ENCODE data around the gene NDUFB1. TPM values are rescaled to one million over a fixed set of nuclear protein-coding genes. Genes with fewer than 3 reads are reported as not detected.

NDUFB1 gene
- total and polyA plus RNA-seq, 5 donors = 404 to 2,907 (median 505) TPM

DNA sequence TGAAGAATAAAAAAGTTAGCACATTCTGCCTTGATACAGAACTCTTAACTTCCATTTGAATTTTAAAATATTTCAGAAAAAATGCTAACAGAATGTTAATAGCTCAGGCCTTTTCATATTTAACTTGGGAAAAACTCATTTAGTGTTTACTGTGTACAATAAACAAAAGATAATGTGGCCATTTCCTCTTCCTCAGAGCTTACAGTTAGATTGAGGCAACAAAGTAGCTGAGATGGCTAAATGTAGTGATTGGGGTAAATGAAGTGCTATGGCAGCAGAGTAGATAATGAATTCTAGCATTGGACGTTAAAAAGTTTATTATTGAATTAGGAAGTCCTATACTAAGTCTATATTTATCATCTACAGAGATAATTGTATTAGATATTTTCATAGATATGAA, 12.9 kb upstream of the NDUFB1 start:
- WGBS = 63% methylated on average over 1 of the region's 1 CpG
- intact Hi-C loops (cut with DNase I) = loop anchor here in 1 of 4 donors (5.0 kb wide), 1 partner anchor 548 kb away; no protein-coding TSS in a partner anchor
- no peak for ATAC-seq
- DNase-seq = no peak
- Histone ChIP-seq H3K4me3 (ENCODE audit: low read length) (no peak overlapping the region), H3K27me3 (ENCODE audit: control insufficient read depth, insufficient read depth) (no peaks in the 10 kb centered on the region), H3K27ac (ENCODE audit: low read length) (no peak overlapping the region), H3K4me1 (ENCODE audit: control insufficient read depth, insufficient read depth, low read length) (no peaks in the 10 kb centered on the region), H3K9me3 (ENCODE audit: control insufficient read depth, low read length) (no peaks in the 10 kb centered on the region)

- H3K4me1 ChIP-seq (ENCODE audit: control insufficient read depth, insufficient read depth, low read length) = no peaks in the 10 kb centered on the region
- WGBS = 37% methylated on average over 9 of the region's 9 CpGs
Observed at GRCh38 chr14:92122761-92123160, 1.3 kb upstream of the NDUFB1 start.

GRCh38 chr14:92122351-92122677, 808 bp upstream of the NDUFB1 start:
- intact Hi-C loops (cut with DNase I) = no loop called here
- H3K9me3 ChIP-seq (ENCODE audit: control insufficient read depth, low read length) = no peaks in the 10 kb centered on the region
- peak overlapping the region; percentile 50 for H3K4me3 ChIP-seq (ENCODE audit: low read length)
- H3K27me3 ChIP-seq (ENCODE audit: control insufficient read depth, insufficient read depth) = no peaks in the 10 kb centered on the region
- ATAC-seq = peak; percentile 35 to 37
- 0% methylated on average over 22 of the region's 22 CpGs for WGBS
- DNase-seq = peak in 1 of 3 donors; percentile 53
- H3K27ac ChIP-seq (ENCODE audit: low read length) = peak overlapping the region; percentile 96
- no peaks in the 10 kb centered on the region for H3K4me1 ChIP-seq (ENCODE audit: control insufficient read depth, insufficient read depth, low read length)

More at GRCh38 chr14:92122761-92123160, 1.3 kb upstream of the NDUFB1 start:
- peak overlapping the region; percentile 50 for H3K4me3 ChIP-seq (ENCODE audit: low read length)
- no peaks in the 10 kb centered on the region for H3K9me3 ChIP-seq (ENCODE audit: control insufficient read depth, low read length)
- peak overlapping the region; percentile 96 for H3K27ac ChIP-seq (ENCODE audit: low read length)
- DNase-seq (no peak), ATAC-seq (no peak)
- no peaks in the 10 kb centered on the region for H3K27me3 ChIP-seq (ENCODE audit: control insufficient read depth, insufficient read depth)
- intact Hi-C loops (cut with DNase I) = no loop called here

GRCh38 chr14:92121207-92121669, 268 bp downstream of the NDUFB1 start:
- ATAC-seq = peak; percentile 58 to 71
- peak overlapping the region; percentile 50 for H3K4me3 ChIP-seq (ENCODE audit: low read length)
- no peaks in the 10 kb centered on the region for H3K27me3 ChIP-seq (ENCODE audit: control insufficient read depth, insufficient read depth)
- H3K4me1 ChIP-seq (ENCODE audit: control insufficient read depth, insufficient read depth, low read length) = no peaks in the 10 kb centered on the region
- WGBS = under 1% methylated on average over 36 of the region's 36 CpGs
- DNase-seq = peak; percentile 56 to 85 (median 80)
- H3K9me3 ChIP-seq (ENCODE audit: control insufficient read depth, low read length) = no peaks in the 10 kb centered on the region
- intact Hi-C loops (cut with DNase I) = no loop called here
- peak overlapping the region; percentile 96 for H3K27ac ChIP-seq (ENCODE audit: low read length)

DNA sequence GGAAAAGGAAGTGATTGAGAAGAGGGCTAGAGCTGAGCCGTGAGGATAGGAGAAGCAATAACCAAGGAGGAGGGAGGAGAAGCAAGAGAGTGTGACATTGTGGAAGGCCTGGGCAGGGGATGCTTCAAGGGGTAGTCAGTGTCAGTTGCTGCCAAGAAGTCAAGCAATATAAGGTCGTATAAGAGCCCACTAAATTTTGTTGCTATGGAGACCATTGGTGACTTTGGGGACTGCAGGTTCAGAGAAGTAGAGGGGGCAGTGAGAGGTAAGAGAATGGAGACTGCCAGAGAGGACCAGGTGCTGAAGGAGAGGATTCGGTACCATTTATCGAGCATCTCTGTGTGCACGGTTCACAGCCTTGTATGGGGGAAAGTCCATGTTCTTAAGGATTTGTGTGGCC, 12.0 kb downstream of the NDUFB1 start:
- H3K4me3 ChIP-seq (ENCODE audit: low read length) = no peak overlapping the region
- H3K9me3 ChIP-seq (ENCODE audit: control insufficient read depth, low read length) = no peaks in the 10 kb centered on the region
- intact Hi-C loops (cut with DNase I) = no loop called here
- 79% methylated on average over 5 of the region's 5 CpGs for WGBS
- no peak for ATAC-seq
- H3K27me3 ChIP-seq (ENCODE audit: control insufficient read depth, insufficient read depth) = no peaks in the 10 kb centered on the region
- peaks cover 2% of the 10 kb centered on the region for H3K4me1 ChIP-seq (ENCODE audit: control insufficient read depth, insufficient read depth, low read length)
- DNase-seq = no peak
- H3K27ac ChIP-seq (ENCODE audit: low read length) = no peak overlapping the region

- intact Hi-C loops (cut with DNase I) = no loop called here
- Histone ChIP-seq H3K27ac (ENCODE audit: low read length) (no peak overlapping the region), H3K4me3 (ENCODE audit: low read length) (no peak overlapping the region), H3K9me3 (ENCODE audit: control insufficient read depth, low read length) (no peaks in the 10 kb centered on the region), H3K4me1 (ENCODE audit: control insufficient read depth, insufficient read depth, low read length) (peaks cover 4% of the 10 kb centered on the region), H3K27me3 (ENCODE audit: control insufficient read depth, insufficient read depth) (no peaks in the 10 kb centered on the region)
- no peak for DNase-seq
- 23% methylated on average over 11 of the region's 11 CpGs for WGBS
- no peak for ATAC-seq
Observed at GRCh38 chr14:92108345-92109254, 12.9 kb downstream of the NDUFB1 start.

DNA sequence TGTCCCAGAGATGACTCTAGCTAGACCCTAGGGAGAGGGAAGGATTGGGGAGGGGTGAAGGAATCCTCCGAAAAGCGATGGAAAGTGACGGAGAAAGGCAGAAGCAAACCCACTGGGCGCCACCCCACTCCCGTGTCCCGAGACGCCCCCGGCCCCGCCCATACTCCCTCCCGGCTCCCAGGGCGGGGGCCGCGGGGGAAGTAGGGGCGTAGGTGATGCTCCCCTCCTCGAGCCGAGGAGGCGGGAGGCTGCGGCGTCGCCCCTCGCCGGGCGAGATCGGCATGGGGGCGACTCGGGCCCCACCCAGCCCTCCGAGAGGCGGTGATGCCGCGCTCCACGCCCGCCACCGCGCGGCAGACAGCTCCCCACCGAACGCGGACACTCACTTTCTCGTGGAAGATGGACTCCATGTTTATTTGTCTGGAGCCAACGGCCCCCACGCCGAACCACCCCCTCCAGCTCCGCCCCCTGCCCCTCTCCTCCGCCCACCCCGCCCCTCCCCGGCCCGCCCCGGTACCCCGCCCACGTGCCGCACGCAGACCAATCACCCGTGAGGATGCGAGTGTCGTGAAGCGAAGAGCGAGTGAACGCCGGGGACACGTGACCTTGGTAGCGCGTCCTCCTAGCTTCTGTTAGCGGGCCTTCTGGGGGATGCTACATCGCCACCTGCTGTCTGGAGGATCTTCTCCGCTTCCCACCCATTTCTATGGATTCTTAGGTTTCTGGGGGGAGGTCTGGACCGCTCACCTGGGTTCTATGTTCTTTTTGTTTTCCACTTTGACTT, 15.2 kb downstream of the NDUFB1 start, which contains the start of gene ATXN3:
Gene ATXN3 (minus strand): TSS at position 440 of the 784 bp plus-strand sequence. CDS start 30 bp downstream, at position 410.
- peaks cover 8% of the 10 kb centered on the region for H3K4me1 ChIP-seq (ENCODE audit: control insufficient read depth, insufficient read depth, low read length)

GRCh38 chr14:92105893-92106142, 15.7 kb downstream of the NDUFB1 start:
- Histone ChIP-seq H3K4me1 (ENCODE audit: control insufficient read depth, insufficient read depth, low read length) (peaks cover 8% of the 10 kb centered on the region), H3K27me3 (ENCODE audit: control insufficient read depth, insufficient read depth) (no peaks in the 10 kb centered on the region), H3K27ac (ENCODE audit: low read length) (peak overlapping the region; percentile 51), H3K4me3 (ENCODE audit: low read length) (peak overlapping the region; percentile 80), H3K9me3 (ENCODE audit: control insufficient read depth, low read length) (no peaks in the 10 kb centered on the region)
- ATAC-seq = peak; percentile 59 to 77
- peak; percentile 78 to 87 (median 84) for DNase-seq
- WGBS = under 1% methylated on average over 10 of the region's 10 CpGs
- intact Hi-C loops (cut with DNase I) = no loop called here

More for the DNA sequence above, 15.2 kb downstream of the NDUFB1 start, which contains the start of gene ATXN3:
- under 1% methylated on average over 66 of the region's 66 CpGs for WGBS
- intact Hi-C loops (cut with DNase I) = no loop called here
- Histone ChIP-seq H3K27me3 (ENCODE audit: control insufficient read depth, insufficient read depth) (no peaks in the 10 kb centered on the region), H3K9me3 (ENCODE audit: control insufficient read depth, low read length) (no peaks in the 10 kb centered on the region), H3K27ac (ENCODE audit: low read length) (peak within 1 kb of the TSS; percentile 51), H3K4me3 (ENCODE audit: low read length) (peak within 1 kb of the TSS; percentile 80)
- ATAC-seq = peak; percentile 97
- DNase-seq = peak; percentile 98 to 99 (median 99)

DNA sequence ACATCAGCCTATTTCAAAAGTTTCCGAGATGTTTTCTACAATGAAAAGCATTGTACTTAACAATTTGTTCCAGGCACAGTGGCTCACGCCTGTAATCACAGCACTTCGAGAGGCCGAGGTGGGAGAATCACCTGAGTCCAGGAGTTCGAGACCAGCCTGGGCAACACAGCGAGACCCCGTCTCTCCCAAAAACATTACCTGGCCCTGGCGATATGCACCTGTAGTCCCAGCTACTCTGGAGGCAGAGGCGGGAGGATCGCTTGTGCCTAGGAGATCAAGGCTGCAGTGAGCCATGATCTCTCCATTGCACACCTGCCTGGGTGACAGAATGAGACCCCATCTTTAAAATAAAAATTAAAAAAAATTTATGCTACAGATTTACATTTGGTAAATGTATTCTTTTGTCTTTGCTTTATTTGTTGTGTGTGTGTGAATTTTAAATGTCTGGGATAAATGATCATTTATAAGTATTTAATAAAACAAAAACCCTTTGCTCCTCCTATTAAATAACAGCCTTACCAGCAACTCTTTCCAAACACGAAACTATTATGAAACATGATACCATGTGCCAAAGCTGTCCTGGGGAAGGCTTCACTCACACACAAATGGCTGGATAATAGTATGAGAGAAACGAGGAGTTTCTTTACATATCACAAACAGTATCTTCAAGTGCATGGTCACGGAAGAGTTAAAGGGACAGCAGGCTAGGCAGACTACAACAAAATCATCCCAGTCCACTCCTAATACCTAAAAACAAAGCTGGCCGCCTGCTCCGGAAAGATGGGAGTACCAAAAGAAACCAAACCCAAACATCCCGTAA, 16.2 kb downstream of the NDUFB1 start:
- intact Hi-C loops (cut with DNase I) = no loop called here

GRCh38 chr14:92103363-92103989, 18.0 kb downstream of the NDUFB1 start:
- Histone ChIP-seq H3K4me3 (ENCODE audit: low read length) (no peak overlapping the region), H3K27me3 (ENCODE audit: control insufficient read depth, insufficient read depth) (no peaks in the 10 kb centered on the region), H3K4me1 (ENCODE audit: control insufficient read depth, insufficient read depth, low read length) (peaks cover 8% of the 10 kb centered on the region), H3K9me3 (ENCODE audit: control insufficient read depth, low read length) (no peaks in the 10 kb centered on the region), H3K27ac (ENCODE audit: low read length) (no peak overlapping the region)
- DNase-seq = no peak
- ATAC-seq = no peak
- 84% methylated on average over 7 of the region's 7 CpGs for WGBS
- intact Hi-C loops (cut with DNase I) = no loop called here

More for the DNA sequence above, 16.2 kb downstream of the NDUFB1 start:
- 49% methylated on average over 16 of the region's 16 CpGs for WGBS
- ATAC-seq = peak in 1 of 2 donors; percentile 3
- peaks cover 8% of the 10 kb centered on the region for H3K4me1 ChIP-seq (ENCODE audit: control insufficient read depth, insufficient read depth, low read length)
- no peak for DNase-seq
- H3K27ac ChIP-seq (ENCODE audit: low read length) = peak overlapping the region; percentile 51
- H3K9me3 ChIP-seq (ENCODE audit: control insufficient read depth, low read length) = no peaks in the 10 kb centered on the region
- no peaks in the 10 kb centered on the region for H3K27me3 ChIP-seq (ENCODE audit: control insufficient read depth, insufficient read depth)
- peak overlapping the region; percentile 80 for H3K4me3 ChIP-seq (ENCODE audit: low read length)
